ENCODE results near the gene ATXN7L2. TPM values are rescaled to one million over a fixed set of nuclear protein-coding genes. Genes with fewer than 3 reads are reported as not detected.
A peak's percentile ranks its signal among the peaks of the same experiment; 100 is the strongest.

The ATXN7L2 gene
- total RNA-seq, 1 donor from 2014 or later, result 15.6 TPM

DNA sequence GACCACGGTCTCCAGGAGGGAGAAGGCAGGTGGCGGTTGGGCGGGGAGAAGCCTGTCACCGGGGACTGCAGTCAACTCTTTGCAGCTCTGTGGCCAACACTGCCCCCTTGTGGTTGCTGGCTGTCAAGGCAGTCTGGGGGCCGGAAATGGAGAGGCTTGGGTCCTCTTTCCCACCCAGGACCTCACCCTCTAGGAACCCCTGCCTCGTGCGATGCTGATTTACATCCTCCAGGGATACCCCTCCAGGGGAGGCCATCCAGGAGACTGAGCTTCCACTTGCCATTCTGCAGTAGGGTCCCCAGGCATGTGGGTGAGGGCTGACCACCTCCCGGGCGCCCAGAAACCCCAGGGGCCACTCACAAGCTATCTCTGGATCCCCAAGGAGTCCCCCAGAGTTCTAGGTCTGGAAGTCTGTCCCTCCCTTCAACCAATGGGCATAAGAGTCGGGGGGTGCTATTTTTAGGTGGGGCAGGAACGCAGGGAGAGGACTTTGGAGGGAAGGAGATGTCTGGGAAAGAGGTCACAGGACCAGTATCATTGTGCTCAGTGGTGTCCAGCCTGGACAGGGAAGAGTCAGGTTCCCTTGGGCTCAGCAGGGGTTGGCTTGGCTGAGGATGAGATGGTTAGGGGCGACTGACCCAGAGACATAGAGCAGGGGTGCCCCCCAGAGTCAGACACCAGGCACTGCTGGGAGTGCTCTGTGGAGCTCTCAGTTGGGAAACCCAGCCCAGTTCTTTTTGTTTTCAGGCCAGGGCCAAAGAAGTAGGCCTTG lies 48.8 kb downstream of the ATXN7L2 start:
- peaks cover 28% of the 10 kb centered on the region for H3K4me1 Mint-ChIP-seq

DNA sequence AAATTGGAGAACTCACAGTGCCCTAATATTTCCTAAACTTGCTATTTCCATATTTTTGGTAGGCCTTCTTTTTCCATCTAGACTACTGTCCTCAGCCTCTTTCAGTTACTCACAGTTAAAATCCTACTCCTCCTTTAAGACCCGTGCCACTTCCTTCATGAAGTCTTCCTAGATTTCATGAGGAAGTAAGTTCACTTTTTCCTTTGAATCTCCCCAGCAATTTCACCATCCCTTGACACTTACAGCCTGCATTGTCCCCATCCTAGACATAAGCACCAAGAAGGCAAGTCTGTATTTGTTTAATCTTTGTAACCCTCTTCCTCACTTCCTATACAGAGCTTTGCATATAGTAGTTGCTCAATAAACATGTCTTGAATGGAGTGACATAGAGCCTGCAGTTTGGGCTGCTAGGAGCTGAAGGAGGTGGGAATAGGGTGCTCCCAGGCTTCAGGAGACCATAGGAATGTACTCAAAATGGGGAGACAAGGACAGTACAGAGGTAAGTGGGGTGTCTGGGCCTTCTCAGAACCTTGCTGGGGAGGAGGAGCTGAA lies 50.7 kb downstream of the ATXN7L2 start:
- Mint-ChIP-seq H3K27me3 (ENCODE audit: low read depth) (no peaks in the 10 kb centered on the region), H3K4me3 (no peak overlapping the region), H3K9me3 (no peaks in the 10 kb centered on the region), H3K36me3 (ENCODE audit: low read depth) (no peaks in the 10 kb centered on the region), H3K27ac (ENCODE audit: unreplicated experiment) (no peak overlapping the region), H3K4me1 (peaks cover 28% of the 10 kb centered on the region)
- TF ChIP-seq, protein P1, sequence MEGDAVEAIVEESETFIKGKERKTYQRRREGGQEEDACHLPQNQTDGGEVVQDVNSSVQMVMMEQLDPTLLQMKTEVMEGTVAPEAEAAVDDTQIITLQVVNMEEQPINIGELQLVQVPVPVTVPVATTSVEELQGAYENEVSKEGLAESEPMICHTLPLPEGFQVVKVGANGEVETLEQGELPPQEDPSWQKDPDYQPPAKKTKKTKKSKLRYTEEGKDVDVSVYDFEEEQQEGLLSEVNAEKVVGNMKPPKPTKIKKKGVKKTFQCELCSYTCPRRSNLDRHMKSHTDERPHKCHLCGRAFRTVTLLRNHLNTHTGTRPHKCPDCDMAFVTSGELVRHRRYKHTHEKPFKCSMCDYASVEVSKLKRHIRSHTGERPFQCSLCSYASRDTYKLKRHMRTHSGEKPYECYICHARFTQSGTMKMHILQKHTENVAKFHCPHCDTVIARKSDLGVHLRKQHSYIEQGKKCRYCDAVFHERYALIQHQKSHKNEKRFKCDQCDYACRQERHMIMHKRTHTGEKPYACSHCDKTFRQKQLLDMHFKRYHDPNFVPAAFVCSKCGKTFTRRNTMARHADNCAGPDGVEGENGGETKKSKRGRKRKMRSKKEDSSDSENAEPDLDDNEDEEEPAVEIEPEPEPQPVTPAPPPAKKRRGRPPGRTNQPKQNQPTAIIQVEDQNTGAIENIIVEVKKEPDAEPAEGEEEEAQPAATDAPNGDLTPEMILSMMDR (conservative IDR thresholded peaks at IDR 0.05), result no peak
- no peak for DNase-seq (ENCODE audit: low read depth, low spot score)

More for the DNA sequence above, 48.8 kb downstream of the ATXN7L2 start:
- Mint-ChIP-seq H3K27ac (ENCODE audit: unreplicated experiment) (peak overlapping the region; percentile 96), H3K36me3 (ENCODE audit: low read depth) (no peaks in the 10 kb centered on the region), H3K27me3 (ENCODE audit: low read depth) (no peaks in the 10 kb centered on the region), H3K9me3 (no peaks in the 10 kb centered on the region), H3K4me3 (no peak overlapping the region)
- TF ChIP-seq, protein P1 (conservative IDR thresholded peaks at IDR 0.05), result peak; percentile 91
- DNase-seq (ENCODE audit: low read depth, low spot score), result peak; percentile 98

DNA sequence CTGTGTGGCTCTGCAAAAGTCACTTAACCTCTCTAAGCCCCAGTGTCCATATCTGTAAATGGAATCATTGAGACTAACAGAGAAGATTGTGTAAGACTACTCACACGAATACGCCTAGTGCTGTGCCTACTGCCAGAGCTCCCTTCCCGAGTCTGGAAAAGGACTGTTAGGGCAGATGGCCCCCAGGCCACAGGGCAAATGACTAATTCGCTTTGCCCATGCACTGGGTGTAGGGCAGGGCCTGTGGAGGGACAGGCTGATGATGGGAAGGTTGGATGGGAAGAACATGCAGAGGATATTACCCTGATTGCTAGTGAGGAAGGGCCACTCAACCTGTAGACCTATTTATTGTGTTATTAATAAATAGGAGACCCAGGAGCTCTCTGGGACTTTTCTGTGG lies 51.8 kb downstream of the ATXN7L2 start:
- no peaks in the 10 kb centered on the region for H3K27me3 Mint-ChIP-seq (ENCODE audit: low read depth)
- peaks cover 22% of the 10 kb centered on the region for H3K4me1 Mint-ChIP-seq
- no peak overlapping the region for H3K27ac Mint-ChIP-seq (ENCODE audit: unreplicated experiment)
- DNase-seq (ENCODE audit: low read depth, low spot score), result no peak
- H3K4me3 Mint-ChIP-seq, result no peak overlapping the region
- TF ChIP-seq, protein P1 (conservative IDR thresholded peaks at IDR 0.05), result no peak
- H3K9me3 Mint-ChIP-seq, result no peaks in the 10 kb centered on the region
- H3K36me3 Mint-ChIP-seq (ENCODE audit: low read depth), result no peaks in the 10 kb centered on the region

DNA sequence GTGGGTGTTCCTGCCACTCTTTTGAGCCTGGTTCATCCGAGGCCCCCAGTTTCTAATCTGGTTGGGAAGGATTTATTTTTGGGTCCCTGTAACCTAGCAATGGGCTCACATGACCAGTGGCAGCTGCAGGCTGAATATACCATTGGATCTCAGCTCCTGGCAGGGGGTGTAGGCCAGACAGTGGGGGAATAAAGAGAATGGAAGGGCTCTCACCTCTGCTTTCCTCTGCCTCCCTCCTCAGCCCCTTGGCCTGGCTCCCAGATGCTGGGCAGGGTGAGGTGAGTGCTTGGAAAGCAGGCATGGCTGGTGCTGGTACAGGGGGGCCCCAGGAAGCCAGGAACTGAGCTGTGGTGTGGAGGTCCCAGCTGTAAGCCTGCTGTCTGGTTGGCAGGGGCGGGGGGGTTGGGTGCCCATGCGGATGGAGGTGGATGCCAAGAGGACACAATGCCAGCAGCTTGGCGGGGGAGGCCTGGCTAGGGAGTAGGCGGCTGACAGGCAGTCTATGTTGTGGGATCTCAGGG lies 52.3 kb downstream of the ATXN7L2 start:
- no peak for DNase-seq (ENCODE audit: low read depth, low spot score)
- H3K4me1 Mint-ChIP-seq, result peaks cover 18% of the 10 kb centered on the region
- no peak overlapping the region for H3K4me3 Mint-ChIP-seq
- H3K9me3 Mint-ChIP-seq, result no peaks in the 10 kb centered on the region
- no peaks in the 10 kb centered on the region for H3K36me3 Mint-ChIP-seq (ENCODE audit: low read depth)
- TF ChIP-seq, protein P1 (conservative IDR thresholded peaks at IDR 0.05), result no peak
- H3K27me3 Mint-ChIP-seq (ENCODE audit: low read depth), result no peaks in the 10 kb centered on the region
- H3K27ac Mint-ChIP-seq (ENCODE audit: unreplicated experiment), result no peak overlapping the region

DNA sequence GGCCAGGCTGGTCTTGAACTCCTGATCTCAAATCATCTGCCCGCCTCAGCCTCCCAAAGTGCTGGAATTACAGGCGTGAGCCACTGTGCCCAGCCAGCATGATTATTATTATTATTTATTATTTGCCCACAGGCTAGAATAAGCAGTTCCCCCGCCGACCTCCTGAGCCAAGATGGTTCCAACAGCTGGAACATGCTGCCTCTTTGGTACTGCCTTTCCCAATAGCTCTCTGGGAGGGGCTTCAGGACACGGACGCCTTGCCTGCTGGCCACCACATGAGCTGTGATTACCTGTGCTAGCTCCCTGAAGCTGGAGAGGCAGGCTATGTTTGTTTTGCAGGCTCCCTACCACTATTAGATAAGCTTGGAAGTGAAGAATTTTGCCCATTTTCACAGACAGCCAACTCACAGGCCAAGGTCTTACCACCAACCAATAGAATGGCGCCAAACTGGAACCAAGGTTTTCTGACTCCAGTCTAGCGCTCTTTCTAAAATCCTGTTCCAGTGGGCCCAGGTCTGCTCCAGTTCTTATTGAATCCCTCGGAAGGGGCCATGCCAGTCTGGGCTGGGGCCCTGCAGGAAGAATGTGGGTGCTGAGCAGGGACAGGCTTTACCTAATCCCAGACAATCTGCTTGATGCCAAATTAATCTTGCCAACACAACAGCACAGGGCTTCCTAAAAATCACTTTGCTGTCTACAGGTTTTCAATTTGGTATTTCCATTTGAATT lies 53.9 kb downstream of the ATXN7L2 start:
- DNase-seq (ENCODE audit: low read depth, low spot score), result no peak

More for the DNA sequence above, 53.9 kb downstream of the ATXN7L2 start:
- H3K27me3 Mint-ChIP-seq (ENCODE audit: low read depth), result peaks cover 3% of the 10 kb centered on the region
- no peaks in the 10 kb centered on the region for H3K9me3 Mint-ChIP-seq
- TF ChIP-seq, protein P1 (conservative IDR thresholded peaks at IDR 0.05), result no peak
- no peak overlapping the region for H3K4me3 Mint-ChIP-seq
- H3K36me3 Mint-ChIP-seq (ENCODE audit: low read depth), result no peaks in the 10 kb centered on the region
- H3K27ac Mint-ChIP-seq (ENCODE audit: unreplicated experiment), result no peak overlapping the region
- H3K4me1 Mint-ChIP-seq, result peaks cover 6% of the 10 kb centered on the region

All from neural crest cell (in vitro differentiated cells).